ENCODE measurements around the gene ZNF17.
"Not testable (repeated sequence)": the region's sequence is repeated elsewhere in the genome, so short reads cannot be mapped to it uniquely, and the experiment has no call there.

Gene ZNF17

DNA sequence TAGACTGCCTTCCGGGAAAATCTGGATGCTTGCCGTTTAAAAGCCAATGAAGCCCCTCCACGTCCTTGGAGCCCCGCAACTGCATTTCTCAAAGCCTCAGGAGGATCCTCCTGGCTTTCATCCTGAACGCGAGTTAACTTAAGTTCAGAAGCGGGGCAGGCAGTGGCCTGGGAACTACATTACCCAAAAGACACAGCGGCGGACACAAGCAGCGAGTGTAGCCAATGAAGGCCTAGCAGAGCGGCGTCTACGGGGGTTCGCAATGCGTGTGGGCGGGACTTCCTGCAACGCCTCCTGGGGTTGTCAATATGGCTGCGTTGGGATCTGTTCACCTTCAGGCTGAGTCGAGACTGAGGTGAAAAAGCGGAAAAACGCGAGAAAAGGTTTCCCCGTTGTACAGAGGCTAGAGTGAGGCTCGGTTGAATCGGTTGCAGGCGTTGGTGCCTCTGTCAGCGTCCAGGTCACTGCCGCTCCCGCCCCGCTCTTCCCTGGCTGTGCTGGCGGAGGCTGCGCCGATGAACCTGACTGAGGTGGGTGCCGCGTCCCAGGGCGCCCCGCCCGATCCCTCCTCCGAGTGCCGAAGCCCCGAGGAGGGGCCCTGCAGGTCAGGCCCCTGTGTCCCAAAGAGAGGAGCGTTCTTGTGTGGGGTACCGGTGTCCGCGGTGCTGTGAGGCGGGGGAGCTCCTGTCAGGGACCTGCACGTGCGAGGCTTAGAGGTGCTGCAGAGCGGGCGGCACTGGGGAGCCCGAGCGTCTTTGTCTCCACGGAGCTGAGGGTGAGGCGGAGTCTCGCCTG is at the start of gene ZNF17:
TSS of gene ZNF17 (plus strand) at position 285 of the 795 bp plus-strand sequence. CDS start 2,455 bp downstream, outside the sequence.
- DNase-seq (ENCODE audit: low read depth) = peak; percentile 79

DNA sequence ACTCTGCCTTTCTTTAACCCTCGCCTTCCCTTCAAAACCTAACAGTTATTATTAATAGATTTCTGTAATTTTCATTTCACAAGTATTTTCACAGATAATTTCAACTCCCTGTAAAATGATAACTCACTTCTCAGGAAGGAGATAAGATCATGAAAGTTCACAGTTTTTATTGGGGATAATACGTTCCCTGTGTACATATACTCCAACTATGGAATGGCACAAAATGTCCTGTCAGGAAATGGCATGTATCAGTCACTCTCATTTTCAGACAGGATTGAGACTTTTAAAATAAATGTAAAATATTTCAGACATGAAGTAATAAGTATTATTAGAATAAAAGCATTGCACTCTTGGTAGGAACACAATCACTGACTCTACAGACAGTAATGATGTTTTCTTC is 48.5 kb upstream of the ZNF17 start:
- no peak for DNase-seq (ENCODE audit: low read depth)

DNA sequence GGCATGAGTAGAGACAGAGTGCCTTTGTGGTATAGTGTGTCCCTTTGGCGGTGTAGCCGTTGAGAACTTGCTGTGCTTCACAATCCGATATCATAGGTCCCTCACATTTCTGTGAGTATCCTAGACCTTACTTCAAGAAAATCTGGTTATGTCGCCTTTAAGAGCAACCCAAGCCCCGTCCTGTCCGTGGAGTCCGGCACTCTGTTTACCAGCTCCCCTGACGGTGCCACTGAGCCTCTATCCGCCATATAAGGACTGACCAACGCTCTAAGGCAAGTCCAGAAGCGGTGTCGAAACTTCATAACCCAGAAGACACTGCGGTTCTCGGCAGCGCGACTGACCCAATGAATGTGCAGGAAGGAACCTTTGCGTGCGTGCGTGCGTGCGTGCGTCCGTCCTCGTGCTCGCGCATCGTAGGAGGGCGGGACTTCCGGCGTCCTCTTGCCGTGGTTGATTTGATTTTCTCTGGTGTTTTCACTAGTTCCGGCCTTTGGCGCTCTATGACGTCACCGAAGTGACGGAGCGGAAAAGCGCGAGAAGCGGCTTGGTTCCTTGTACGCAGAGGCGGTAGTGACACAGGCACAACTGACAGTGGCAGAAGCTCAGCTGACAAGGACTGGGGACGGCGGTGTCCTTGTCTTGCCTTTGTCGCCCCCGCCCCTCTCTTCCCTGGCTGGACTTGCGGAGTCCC is 47.8 kb upstream of the ZNF17 start, which contains the start of the genes TRAPPC2B and ZNF547:
TSS of gene TRAPPC2B (plus strand) at position 555 of the 691 bp plus-strand sequence. CDS start 1,283 bp downstream, outside the sequence.
TSS of gene ZNF547 (plus strand) at position 555 of the 691 bp plus-strand sequence. CDS start 5,005 bp downstream, outside the sequence.
- peak; percentile 95 for DNase-seq (ENCODE audit: low read depth)

DNA sequence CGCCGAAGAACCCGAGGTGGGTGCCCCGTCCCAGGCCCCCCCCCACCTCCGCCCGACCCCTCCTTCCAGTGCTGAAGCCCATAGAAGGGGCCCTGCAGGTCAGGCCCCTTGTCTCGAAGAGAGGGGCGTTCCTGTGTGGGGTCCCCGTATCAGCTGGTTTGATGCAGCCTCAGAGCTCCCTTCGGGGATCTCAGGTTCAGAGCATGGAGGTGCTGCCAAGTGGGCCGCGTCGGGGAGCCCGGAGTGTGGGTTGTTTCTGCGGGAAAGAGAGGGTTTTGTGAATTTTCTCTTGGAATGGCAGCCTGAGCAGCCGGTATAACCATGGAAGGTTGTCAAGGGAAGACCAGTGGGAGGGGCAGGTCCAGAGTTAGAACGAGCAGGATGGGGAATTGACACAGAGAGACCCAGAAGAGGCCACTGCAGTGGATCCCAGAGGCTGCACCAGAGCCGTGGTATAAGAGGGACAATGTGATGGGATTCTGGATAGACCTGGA is 47.2 kb upstream of the ZNF17 start:
- no peak for DNase-seq (ENCODE audit: low read depth)

DNA sequence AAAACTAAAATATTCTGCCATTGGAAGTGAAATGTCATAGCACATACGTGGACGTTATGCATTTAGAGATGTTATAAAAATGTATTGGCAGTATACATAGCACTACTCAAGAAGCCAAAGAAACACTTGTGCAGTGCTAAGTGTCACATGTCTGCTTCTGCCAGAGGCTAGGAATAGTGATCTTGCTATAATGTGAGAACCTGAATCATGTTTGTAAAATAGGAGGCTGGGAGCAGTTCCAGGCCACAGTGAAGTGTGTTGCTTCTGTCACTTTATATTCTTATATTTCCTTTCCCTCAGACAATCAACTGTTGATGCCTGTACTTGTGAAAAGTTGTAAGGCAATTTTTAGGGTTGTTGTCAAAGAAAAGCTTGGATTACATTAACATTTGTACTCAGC is 44.2 kb upstream of the ZNF17 start:
- DNase-seq (ENCODE audit: low read depth) = no peak

DNA sequence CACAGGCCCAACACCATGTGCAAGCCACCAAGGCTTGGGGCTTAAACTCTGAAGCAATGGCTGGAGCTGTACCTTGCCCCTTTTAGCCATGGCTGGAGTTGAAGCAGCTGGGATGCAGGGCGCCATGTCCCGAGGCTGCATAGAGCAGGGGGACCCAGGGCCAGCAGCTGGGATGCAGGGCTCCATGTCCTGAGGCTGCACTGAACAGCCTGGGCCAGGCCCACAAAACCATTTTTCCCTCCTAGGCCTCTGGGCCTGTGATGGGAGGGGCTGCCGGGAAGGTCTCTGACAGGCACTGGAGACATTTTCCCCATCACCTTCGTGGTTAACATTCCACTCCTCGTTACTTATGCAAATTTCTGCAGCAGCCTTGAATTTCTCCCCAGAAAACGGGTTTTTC is 36.8 kb upstream of the ZNF17 start:
- DNase-seq (ENCODE audit: low read depth) = no peak

DNA sequence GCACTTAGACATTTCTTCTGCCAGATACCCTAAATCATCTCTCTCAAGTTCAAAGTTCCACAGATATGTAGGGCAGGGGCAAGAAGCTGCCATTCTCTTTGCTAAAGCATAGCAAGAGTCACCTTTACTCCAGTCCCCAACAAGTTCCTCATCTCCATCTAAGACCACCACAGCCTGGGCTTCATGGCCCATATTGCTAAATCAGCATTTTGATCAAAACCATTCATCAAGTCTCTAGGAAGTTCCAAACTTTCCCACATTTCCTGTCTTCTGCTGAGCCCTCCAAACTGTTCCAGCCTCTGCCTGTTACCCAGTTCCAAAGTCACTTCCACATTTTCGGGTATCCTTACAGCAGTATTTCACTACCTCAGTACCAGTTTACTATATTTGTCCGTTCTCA is 36.3 kb upstream of the ZNF17 start:
- DNase-seq (ENCODE audit: low read depth) = not testable (repeated sequence)

DNA sequence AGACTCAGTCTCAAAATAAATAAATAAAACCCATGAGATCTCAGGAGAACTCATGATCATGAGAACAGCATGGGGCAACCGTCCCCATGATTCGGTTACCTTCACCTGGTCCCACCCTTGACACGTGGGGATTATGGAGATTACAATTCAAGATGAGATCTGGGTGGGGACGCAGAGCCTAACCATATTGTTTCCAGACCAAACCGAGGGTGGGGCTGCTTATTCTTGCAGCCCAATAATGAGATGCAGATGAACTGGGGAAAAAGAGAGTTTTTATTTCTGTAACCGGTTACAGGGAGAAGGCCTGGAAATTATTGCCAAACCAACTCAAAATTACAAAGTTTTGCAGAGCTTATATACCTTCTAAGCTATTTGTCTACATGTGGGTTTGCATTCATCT is 34.8 kb upstream of the ZNF17 start:
- no peak for DNase-seq (ENCODE audit: low read depth)

DNA sequence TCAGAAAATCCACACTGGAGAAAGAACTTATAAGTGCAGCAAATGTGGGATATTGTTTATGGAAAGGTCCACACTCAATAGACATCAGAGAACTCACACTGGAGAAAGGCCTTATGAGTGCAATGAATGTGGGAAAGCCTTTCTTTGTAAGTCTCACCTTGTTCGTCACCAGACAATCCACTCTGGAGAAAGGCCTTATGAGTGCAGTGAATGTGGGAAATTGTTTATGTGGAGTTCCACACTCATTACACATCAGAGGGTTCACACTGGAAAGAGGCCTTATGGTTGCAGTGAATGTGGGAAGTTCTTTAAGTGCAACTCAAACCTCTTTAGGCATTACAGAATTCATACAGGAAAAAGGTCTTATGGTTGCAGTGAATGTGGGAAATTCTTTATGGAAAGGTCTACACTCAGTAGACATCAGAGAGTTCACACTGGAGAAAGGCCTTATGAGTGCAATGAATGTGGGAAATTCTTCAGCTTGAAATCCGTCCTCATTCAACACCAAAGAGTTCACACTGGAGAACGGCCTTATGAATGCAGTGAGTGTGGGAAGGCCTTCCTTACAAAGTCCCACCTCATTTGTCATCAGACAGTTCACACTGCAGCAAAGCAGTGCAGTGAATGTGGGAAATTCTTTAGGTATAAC is 33.3 kb upstream of the ZNF17 start:
- no peak for DNase-seq (ENCODE audit: low read depth)

DNA sequence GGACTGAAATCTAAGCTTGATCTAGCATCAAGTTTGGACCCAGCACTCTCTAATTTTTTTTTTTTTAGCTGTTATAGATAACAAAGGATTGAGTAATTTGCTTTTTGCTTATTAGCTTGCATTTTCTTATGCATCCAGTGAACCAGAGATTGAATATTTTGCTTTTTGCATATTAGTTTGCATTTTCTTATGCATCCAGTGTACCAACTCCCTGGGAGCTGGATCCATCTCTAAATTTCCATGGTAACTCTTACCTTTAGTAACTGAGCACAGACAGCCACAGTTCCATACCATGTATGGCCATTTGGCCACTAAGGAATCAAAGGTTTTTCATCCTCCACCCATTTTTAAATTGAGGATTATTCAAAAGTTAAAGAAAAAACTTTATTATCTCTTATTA is 30.0 kb upstream of the ZNF17 start:
- DNase-seq (ENCODE audit: low read depth) = no peak

DNA sequence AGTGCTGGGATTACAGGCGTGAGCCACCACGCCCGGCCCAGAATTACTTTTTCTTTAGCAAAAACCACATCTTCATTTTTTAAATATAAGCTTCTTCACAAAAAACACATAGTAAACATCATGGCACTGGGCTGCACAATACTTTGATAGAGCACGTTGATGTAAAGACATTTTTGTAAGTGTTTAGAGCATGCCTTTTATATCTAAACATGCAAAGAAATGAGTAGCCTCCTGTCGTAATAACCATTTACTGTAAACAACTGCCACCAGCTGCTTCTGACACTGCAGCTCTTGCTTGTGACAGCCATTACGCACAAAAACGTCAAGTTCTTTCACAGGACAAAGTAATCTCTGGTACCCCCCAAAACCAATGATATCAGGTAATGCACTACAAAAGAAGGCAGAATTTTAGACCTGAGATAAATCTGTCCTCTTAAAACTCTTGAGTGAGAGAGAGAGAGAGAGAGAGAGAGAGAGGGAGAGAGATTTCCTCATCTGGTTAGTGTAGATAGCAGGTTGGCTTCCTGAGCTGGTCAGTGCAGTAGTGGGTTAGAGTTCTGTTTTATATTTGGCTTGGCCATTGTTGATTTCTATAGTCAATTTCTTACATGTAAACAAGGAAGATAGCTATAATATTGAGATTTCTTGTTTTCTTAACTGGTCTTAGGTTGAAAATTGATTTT is 28.0 kb upstream of the ZNF17 start:
- no peak for DNase-seq (ENCODE audit: low read depth)

DNA sequence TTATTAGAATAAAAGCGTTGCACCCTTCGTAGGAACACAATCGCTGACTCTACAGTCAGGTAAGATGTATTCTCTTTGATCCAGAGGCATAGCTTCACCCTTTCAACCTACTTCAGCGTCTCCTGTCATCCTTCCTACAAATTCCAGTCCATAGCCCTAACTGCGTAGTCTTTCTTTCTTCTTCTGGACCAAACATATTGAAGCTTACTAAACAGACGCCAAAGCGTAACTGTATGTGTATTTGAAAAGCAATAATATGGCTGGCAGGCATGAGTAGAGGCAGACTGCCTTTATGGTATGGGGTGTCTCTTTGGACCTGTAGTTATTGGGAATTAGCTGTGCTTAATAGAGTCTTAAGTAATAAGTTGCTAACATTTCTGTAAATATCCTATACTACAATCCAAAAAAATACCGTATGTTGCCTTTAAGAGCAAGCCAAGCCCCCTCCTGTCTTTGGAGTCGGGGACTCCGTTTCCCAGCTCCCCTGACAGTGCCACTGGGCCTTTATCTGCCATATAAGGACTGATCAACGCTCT is 21.7 kb upstream of the ZNF17 start:
- no peak for DNase-seq (ENCODE audit: low read depth)

DNA sequence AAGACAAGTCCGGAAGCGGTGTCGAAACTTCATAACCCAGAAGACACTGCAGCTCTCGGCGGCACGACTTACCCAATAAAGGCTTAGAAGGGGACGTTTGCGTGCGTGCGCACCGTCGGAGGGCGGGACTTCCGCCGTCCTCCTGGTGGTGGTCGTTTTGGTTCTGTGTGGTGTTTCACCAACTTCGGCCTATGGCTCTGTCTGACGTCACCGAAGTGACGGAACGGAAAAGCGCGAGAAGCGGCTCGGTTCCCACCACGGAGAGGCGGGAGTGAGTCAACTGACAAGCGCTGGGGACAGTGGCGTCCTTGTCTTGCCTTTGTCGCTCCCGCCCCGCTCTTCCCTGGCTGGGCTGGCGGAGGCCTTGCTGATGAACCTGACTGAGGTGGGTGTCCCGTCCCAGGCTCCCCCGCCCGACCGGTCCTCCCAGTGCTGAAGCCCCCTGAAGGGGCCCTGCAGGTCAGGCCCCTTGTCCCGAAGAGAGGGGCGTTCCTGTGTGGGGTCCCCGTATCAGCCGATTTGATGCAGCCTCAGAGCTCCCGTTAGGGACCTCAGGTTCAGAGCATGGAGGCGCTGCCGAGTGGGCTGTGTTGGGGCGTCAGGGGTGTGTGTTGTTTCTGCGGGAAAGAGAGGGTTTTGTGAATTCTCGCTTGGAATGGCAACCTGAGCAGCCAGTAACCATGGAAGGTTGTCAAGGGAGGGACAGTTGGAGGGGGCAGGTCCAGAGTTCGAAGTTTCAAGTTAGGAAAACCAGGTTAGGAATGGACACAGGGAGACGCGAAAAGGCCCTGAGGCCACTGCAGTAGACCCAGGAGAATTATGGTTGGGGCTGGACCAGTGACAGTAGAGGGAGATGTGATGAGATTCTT is 21.0 kb upstream of the ZNF17 start, which contains the start of gene ZNF548:
TSS of gene ZNF548 (plus strand) at position 125 of the 869 bp plus-strand sequence. CDS start at position 371, 246 bp downstream.
- peak; percentile 97 for DNase-seq (ENCODE audit: low read depth)

DNA sequence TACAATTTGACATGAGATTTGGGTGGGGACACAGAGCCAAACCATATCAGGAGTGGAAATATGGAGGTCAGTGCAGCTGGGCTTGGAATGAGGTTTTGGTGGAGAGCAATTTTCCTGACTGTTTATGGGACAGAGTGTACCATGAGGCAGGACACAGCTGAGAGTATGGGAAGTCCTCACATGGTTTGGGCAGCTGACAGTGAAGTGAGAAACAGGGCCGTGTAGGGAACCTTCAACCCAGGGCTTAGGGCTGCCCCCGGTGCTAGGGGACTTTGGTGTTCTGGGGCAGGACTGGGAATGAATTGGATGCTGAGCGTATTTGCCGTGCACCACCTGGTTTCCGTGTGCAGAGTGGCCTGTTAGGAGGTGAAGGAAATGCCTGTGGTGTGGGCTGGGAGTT is 15.3 kb upstream of the ZNF17 start:
- no peak for DNase-seq (ENCODE audit: low read depth)

DNA sequence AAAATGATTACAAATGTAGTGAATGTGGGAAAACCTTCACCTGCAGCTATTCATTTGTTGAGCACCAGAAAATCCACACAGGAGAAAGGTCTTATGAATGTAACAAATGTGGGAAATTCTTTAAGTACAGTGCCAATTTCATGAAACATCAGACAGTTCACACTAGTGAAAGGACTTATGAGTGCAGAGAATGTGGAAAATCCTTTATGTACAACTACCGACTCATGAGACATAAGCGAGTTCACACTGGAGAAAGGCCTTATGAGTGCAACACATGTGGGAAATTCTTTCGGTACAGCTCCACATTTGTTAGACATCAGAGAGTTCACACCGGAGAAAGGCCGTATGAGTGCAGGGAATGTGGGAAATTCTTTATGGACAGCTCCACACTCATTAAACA is 12.1 kb upstream of the ZNF17 start:
- no peak for DNase-seq (ENCODE audit: low read depth)

DNA sequence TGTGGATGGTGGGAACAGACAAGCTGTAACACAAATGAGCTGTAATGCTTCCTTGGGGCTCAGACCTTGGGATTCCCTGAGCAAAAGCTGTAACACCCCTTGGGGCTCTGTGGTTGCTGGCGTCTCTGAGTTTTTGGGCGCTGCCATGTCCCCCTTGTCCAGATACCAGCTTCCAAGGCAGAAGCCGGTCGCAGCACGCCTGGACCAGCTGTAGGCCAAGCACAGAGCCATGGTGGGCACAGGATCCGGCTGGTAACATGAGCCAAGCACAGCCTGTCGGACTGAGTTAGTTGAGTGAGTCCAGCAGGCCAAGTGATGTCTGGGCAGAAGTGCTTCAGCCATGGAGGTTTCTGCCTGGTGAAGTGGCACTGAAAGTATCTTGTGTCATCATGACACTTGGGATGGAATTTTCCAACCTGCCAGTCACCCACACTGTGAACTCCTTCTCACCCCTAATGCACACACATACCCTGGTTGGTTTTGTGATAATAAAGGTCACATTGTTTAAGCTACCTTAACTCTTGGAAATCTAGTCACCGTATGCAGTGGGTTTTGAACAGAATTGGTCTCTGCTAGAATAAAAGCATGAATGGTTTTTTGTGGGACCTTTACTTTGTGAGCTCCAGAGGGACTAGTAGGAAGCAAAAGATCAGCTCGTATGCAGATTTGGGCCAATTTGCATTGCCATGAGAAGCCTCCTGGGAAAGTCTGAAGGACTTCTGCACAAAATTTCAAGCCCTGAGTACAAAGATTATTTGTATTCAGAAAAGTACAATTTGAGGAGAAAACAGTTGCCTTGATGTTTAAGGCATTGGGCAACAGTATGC is 7.0 kb upstream of the ZNF17 start:
- no peak for DNase-seq (ENCODE audit: low read depth)

DNA sequence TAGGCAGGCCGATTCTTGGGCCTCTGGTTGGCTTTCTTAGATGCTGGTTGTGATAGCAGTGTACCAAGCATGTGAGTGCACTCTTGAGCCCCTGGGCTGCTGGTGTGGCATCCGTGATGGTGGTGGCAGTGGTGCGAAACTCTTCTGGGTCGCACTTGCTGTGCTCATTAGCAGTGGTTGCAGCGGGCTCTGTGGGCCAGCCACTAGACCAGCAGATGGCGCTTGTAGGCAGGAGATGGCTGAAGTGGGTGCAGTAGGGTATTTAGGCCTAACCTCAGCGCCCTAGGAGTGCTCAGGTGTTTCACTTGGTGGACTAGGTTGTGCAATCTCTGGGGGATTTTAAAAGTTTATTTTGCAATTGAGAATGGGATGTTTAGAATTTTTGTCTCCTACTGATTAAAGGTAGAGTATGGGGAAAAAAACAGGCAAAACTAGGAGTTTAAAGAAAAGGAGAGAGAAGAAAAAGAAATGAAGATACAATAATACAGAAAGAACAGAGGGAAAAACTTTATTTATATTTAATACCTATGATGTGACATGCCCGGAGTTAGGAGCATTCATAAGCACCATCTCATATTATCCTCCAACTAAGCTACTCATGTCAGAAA is 4.3 kb upstream of the ZNF17 start:
- peak; percentile 26 for DNase-seq (ENCODE audit: low read depth)

DNA sequence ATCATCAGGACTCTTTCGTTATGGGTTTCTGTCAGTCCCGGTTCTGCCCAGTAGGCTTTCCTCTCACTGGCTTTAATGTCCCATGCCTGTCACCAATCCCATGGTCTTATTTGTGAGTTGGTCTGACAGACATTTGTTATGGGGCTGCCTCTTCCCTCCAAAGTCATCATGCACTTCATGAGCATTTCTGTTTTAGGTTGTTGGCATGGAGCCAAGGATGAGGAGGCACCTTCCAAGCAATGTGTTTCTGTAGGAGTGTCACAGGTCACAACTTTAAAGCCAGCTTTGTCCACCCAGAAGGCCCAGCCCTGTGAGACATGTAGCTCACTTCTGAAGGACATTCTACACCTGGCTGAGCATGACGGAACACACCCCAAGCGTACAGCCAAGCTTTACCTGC is 8.5 kb downstream of the ZNF17 start:
- DNase-seq (ENCODE audit: low read depth) = no peak

DNA sequence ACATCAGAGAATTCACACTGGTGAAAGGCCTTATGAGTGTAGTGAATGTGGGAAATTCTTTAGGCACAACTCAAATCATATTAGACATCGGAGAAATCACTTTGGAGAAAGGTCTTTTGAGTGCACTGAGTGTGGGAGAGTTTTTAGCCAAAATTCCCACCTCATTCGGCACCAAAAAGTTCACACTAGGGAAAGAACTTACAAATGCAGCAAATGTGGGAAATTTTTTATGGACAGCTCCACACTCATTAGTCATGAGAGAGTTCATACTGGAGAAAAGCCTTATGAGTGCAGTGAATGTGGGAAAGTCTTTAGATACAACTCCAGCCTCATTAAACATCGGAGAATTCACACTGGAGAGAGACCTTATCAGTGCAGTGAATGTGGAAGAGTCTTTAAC is 10.1 kb downstream of the ZNF17 start:
- no peak for DNase-seq (ENCODE audit: low read depth)

Measured in stimulated activated CD8-positive, alpha-beta memory T cell treated with anti-CD3 and anti-CD28 coated beads, Interleukin-15, amount 100 ng/mL, for 24 hours (primary cell).